HG02973 (cell line): ENCODE data around the gene RGS3.
"Not testable (repeated sequence)": the region's sequence is repeated elsewhere in the genome, so short reads cannot be mapped to it uniquely, and the experiment has no call there.

Experiments used
- ATAC-seq: cut with Tn5 transposase; IDR thresholded peaks from one replicate; pipeline ENCODE4 v1.9.1; 2021; ENCODE audit warnings: moderate library complexity; ENCODE audit not compliant: unreplicated experiment

The RGS3 gene

DNA sequence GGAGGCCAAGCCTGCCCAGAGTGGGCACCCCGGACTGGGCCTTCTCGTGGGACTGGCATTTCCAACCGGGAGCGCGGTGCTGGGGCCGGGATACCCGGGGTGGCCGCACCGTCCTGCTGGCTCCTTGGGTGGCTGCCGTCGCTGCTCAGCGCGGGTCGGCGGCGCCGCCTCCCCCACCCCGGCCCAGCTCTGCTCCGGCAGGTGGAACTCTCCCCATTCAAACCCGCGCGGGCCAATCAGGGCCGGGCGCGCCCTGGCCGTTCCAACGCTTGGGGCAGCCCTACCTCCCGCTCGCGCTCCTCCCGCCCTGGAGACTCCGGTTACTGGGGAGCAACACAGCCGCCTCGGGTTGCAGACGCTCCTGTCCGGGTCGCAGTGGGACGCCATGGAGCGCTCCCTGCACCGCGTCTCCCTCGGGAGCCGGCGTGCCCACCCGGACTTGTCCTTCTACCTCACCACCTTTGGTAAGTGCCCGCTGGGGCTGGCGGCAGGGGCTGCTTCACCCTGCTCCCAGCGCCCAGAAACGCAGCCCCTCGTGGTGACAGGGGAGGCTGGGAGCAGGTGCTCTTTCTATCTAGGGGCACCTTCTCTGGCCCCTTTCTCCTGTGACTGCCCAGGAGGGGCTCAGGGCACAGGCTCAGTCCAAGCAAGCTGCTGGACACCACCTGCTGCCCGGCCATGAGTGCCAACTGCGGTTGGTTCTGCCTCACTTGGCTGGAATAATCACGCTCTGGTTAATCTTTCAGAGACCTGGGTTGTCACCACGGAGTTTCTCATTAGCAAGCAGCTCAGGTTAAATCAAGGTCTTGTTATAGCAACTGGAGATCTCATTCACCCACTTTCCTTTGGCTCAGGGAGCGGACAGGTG lies at the start of gene RGS3:
Gene RGS3, plus strand, starts transcription at position 310 of the 868 bp plus-strand sequence. Its CDS starts 76 bp downstream, at position 386.
- no peak for ATAC-seq

- ATAC-seq: peak; percentile 96
Measured at GRCh38 chr9:113416149-113416721, 47.3 kb upstream of the RGS3 start.

GRCh38 chr9:113417370-113417769 lies 46.2 kb upstream of the RGS3 start:
- ATAC-seq: no peak

DNA sequence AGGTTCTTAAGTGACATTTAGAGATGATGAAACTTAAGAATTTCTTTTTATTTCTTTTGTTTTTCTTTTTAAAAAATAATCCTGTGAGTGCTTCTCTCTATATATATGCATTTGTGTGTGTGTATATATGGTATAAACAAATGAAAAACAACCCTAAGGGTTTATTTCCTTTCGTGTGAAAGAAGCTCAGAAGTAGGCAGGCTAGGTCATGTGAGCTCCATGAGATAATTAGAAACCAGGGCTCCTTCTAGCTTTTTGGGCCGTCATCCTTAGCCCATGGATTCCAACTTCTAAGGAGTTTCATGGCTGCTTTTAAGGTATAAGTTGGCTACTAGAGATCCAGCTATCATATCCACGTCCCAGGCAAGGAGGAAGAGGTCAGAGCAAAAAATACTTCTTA lies 41.8 kb upstream of the RGS3 start:
- ATAC-seq: no peak

DNA sequence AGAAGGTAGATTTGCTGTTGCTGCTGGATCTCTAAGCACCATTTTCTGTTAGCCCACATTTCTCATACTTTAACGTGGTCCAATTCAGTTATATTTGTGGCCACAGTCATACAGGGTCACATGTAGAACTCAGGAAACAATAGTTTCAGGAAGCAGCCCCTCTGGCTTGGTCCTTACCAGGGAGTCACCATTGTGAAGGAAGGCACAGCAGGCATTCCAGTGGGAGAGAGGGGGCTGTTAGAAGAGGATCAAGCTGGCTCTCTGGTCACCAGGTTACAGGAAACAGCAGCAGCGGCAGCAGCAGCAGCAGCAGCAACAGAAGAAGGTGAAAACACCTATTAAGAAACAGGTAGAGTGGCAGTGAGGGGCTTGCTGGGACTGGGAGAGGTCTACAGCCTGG lies 38.5 kb upstream of the RGS3 start:
- ATAC-seq: no peak

- ATAC-seq: no peak
Measured at GRCh38 chr9:113426701-113427100, 36.8 kb upstream of the RGS3 start.

GRCh38 chr9:113427629-113428028 lies 35.9 kb upstream of the RGS3 start:
- ATAC-seq: no peak

- ATAC-seq: no peak
Measured at GRCh38 chr9:113428062-113428615, 35.4 kb upstream of the RGS3 start.

DNA sequence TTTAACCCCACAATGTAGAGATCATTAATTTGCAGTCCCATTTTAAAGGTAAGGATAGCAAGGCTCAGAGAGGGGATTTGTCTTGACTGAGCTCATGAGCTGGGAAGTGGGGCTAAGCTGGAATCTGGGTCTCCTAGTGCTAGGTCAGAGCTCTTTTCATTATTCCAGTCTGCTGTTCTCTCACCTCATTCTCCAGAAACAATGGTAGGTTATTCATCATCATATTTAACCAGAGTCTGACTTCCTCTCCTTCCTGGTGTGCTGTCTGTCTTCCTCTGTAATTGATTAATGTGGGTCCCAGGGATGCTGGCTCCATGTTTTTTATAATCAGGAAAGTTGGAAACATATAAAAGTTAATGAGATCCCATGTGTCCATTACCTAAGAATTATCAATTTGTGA lies 32.3 kb upstream of the RGS3 start:
- ATAC-seq: no peak

- no peak for ATAC-seq
Measured at GRCh38 chr9:113436728-113437515, 26.6 kb upstream of the RGS3 start.

- ATAC-seq: not testable (repeated sequence)
Measured at GRCh38 chr9:113437716-113438115, 25.8 kb upstream of the RGS3 start.

DNA sequence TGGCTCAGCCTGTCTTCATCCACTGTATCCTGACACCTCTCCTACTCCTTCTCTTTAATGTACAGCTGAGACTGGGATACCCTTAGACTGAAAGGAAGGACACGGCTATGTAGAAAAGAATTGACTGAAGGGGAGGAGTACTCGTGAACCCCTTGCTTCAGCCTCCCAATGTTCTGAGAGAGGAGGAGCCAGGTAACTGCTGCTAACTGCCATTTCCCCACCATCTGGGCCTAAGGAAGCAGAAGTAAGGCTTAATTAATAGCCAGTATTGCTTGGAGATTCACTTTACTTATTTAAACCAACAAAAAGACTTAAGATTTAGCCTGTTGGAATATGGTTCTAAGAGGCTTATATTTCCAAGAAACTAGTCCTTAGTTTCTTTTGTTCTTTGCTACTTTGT lies 18.8 kb upstream of the RGS3 start:
- no peak for ATAC-seq

- no peak for ATAC-seq
Measured at GRCh38 chr9:113446323-113446740, 17.2 kb upstream of the RGS3 start.

DNA sequence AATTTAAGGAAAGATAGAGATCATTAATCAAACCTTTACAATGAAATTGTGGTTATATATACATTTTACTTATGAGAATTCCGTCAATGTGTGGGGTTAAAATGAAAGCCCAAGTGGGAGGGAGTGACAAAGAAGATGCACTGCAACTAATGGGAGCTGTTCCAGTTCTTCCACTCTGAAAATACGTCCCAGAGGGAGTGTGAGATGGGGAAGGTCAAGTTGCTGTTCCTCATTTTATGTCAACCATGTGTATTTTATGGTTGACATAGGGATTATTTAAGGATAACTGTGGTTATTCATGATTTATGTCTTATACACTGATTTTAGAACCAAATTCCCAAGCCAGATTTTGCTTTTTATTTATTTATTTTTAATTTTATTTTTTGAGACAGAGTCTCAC lies 14.2 kb upstream of the RGS3 start:
- ATAC-seq: no peak

DNA sequence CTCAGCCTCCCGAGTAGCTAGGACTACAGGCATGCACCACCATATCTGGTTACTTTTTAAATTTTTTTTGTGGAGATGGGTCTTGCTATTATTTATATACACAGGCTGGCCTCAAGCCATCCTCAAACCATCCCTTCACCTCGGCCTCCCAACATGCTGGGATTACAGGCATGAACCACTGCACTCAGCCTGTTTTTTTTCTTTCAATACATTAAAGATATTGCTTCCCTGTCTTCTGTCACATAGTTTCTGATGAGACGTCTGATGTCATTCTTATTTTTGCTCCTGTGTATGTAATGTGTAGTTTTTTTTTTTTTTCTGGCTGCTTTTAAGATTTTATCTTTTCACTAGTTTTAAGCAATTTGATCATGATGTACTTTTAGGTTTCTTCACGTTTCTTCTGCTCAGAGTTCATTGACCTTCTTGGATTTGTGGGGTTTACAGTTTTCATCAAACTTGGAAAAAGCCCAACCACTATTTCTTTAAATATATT lies 11.4 kb upstream of the RGS3 start:
- no peak for ATAC-seq

DNA sequence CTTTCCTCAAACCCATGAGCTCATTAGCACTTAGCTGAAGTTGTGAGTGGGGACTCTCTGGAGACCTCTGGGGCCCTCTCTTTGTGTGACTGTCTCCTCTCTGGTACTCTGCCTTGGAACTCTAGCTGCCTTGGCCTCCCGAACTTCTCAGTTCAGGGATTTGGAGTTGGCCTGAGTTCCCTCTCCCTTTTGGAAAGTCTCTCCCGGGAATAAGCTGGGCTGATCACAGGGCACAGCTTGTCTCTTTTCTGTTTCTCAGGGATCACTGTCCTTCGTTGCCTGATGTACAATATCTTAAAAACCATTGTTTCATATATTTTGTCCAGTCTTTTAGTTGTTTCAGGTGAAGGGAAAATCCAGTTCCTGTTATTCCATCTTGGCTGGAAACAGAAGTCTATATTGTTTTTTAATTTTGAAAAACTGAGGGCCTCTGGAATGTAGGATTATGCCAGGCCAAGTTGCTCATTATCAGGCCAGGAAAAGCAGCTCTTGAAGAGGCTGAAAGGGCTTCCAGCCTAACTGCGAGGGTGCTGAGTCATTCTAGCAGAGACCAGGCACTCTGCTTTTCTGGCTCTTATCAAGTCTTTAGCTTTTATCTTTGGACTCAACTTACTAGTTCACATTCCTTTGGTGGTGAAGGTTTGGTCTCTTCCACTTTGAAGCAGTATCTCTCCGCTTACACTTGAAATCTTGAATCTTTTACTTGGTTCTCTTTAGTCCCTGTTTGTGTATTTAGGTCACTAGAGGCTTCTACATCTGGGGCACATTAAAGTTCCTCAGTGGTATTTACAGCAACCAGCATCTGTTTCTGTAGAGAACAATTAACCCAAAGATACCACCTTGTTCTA lies 8.4 kb upstream of the RGS3 start:
- ATAC-seq: no peak

GRCh38 chr9:113456235-113456634 lies 7.3 kb upstream of the RGS3 start:
- ATAC-seq: no peak

DNA sequence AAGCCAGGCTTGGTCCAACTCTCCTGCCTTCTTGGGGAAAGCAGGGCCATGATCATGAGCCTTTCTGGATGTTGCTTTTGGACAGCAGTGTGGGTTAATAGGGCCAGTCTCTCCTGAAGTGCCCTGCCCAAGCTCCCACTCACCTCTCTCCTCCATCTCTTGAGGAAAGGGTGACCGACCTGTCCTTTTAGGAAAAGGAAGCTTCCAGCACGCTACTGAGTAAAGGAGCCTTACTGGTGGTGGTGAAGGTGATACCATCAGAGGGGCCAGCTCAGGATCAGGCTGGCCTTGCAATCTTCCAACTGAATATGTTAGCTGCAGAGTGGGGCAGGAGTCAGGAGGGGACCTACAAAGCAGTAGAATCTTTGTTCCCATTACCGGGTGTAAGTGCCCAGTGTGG lies 2.2 kb upstream of the RGS3 start:
- no peak for ATAC-seq

- ATAC-seq: no peak
Measured at GRCh38 chr9:113461943-113462342, 1.6 kb upstream of the RGS3 start.

GRCh38 chr9:113462781-113463286 lies 693 bp upstream of the RGS3 start:
- ATAC-seq: no peak
